Brain microvascular endothelial cell (primary cell): ENCODE results near the gene TMEM135.

Experiments used
- DNase-seq: peaks from one replicate; pipeline ENCODE4 v3.0.0-alpha.2; 2020
- H3K27ac ChIP-seq: fragments of 250-450 bp; sonication (Bioruptor Pico); 2 replicates; pipeline ENCODE4 v1.5.1; 2020; ENCODE audit warnings: mild to moderate bottlenecking, moderate library complexity
- H3K27me3 ChIP-seq: fragments of 250-450 bp; sonication (Bioruptor Pico); replicated peaks from 2 replicates; pipeline ENCODE4 v1.5.1; 2020; ENCODE audit warnings: mild to moderate bottlenecking
- H3K36me3 ChIP-seq: fragments of 250-450 bp; sonication (Bioruptor Pico); replicated peaks from 2 replicates; pipeline ENCODE4 v1.5.1; 2020; ENCODE audit warnings: mild to moderate bottlenecking
- H3K4me3 ChIP-seq: 2 replicates; pipeline ENCODE4 v1.5.1; 2011; ENCODE audit warnings: low read depth, mild to moderate bottlenecking, control low read depth, low read length, moderate library complexity
- in situ Hi-C: cut with HindIII; loops from 2 replicates; pipeline ENCODE4 v1.10.0; 2017; ENCODE audit warnings: low sequenced_read_pairs, low pct_ligation_motif_present
- TF ChIP-seq, protein P1 (sequence below): IDR thresholded peaks from 2 replicates; pipeline ENCODE4 v1.5.1; 2011; ENCODE audit warnings: low read depth, mild to moderate bottlenecking, moderate library complexity, low read length, control low read depth, inconsistent platforms; ENCODE audit errors: missing control alignments

TMEM135 gene

DNA sequence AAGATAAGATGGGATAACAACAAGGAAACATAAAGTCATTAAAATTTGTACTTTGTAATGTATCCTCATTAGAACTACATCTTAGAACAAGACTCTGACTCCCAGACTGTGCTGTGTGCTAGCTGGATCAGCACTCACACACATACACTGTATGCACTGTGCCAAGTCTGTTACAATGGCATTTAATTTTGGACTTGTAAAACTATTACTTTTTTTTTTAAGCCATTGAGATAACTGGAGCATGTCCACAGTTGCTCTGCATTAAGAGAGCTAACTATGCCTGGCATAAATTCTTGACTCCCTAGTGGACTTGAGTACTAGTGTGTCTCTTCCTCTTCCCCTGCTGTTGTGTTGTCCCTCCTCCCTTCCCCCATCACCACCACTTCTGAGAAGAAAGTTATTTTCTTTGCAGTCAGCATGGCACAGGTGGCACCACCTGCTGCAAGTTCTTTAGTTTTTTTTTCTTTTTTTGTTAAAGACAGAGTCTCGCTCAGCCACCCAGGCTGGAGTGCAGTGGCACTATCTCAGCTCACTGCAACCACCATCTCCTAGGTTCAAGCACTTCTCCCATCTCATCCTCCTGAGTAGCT lies 268.6 kb downstream of the TMEM135 start:
- no peak overlapping the region for H3K27ac ChIP-seq
- TF ChIP-seq, protein P1, sequence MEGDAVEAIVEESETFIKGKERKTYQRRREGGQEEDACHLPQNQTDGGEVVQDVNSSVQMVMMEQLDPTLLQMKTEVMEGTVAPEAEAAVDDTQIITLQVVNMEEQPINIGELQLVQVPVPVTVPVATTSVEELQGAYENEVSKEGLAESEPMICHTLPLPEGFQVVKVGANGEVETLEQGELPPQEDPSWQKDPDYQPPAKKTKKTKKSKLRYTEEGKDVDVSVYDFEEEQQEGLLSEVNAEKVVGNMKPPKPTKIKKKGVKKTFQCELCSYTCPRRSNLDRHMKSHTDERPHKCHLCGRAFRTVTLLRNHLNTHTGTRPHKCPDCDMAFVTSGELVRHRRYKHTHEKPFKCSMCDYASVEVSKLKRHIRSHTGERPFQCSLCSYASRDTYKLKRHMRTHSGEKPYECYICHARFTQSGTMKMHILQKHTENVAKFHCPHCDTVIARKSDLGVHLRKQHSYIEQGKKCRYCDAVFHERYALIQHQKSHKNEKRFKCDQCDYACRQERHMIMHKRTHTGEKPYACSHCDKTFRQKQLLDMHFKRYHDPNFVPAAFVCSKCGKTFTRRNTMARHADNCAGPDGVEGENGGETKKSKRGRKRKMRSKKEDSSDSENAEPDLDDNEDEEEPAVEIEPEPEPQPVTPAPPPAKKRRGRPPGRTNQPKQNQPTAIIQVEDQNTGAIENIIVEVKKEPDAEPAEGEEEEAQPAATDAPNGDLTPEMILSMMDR, result no peak
- in situ Hi-C loops, result no loop called here
- H3K4me3 ChIP-seq, result no peak overlapping the region
- no peak for DNase-seq
- no peaks in the 10 kb centered on the region for H3K36me3 ChIP-seq
- no peaks in the 10 kb centered on the region for H3K27me3 ChIP-seq

DNA sequence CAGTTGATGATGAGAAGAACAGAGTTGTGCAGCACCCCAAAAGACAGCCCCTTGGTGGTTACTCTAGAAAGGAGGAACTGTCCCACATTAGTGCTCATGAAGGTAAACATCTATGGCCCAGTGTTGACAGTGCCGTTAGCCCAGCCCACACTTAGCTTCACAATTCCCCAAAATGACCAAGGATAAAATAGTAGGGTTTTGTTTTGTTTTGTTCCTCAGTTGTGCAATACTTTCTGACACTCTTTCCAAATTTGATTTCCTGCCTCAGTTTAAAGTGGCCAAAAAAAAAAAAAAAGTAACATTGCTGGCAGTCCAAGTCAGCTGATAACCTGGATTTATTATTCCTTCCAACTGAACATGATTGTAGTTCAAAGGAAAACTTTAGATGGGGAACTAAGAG lies 269.4 kb downstream of the TMEM135 start:
- TF ChIP-seq, protein P1, result no peak
- no peak overlapping the region for H3K27ac ChIP-seq
- H3K27me3 ChIP-seq, result no peaks in the 10 kb centered on the region
- H3K4me3 ChIP-seq, result no peak overlapping the region
- H3K36me3 ChIP-seq, result no peaks in the 10 kb centered on the region
- in situ Hi-C loops, result no loop called here
- DNase-seq, result no peak

DNA sequence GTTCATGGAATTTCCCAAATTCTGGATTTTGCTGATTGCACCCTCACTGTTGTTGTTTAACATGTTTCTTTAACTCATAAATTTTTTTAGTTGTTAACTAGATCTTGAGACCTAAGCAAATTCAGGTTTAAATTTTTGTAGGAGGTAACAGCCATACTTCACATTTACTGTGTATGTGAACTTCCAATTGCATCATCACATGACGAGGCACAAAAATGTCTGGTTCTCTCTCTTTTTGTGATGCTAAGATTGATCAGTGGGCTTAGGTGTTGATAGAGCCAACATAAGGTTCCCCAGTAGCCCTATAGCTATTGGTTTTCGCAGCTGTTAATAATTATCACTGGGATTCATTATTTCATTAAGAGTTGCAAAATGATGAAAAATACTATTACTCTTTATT lies 277.5 kb downstream of the TMEM135 start:
- H3K4me3 ChIP-seq, result no peak overlapping the region
- DNase-seq, result no peak
- no peaks in the 10 kb centered on the region for H3K27me3 ChIP-seq
- H3K36me3 ChIP-seq, result no peaks in the 10 kb centered on the region
- TF ChIP-seq, protein P1, result no peak
- no peak overlapping the region for H3K27ac ChIP-seq
- in situ Hi-C loops, result no loop called here

DNA sequence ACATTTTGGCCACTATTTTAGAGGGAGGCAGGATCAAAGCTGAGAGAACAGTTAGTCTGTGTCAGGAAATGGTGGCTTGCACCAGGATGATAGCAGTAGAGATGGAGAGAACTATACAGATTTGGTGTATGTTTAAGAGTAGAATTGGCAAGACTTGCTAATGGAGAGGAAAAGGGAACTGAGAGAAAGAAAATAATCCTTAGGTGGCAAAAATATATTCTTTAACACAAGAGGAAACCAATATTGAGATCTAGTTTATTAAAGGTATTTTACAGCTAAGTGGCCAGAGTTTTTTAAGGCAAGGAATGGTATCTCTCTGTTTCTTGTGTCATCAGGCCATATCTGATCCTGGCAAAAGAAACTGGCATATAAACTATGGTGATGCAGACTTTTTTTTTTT lies 278.8 kb downstream of the TMEM135 start:
- in situ Hi-C loops, result no loop called here
- peaks cover 3% of the 10 kb centered on the region for H3K36me3 ChIP-seq
- no peaks in the 10 kb centered on the region for H3K27me3 ChIP-seq
- no peak for DNase-seq
- no peak overlapping the region for H3K27ac ChIP-seq
- TF ChIP-seq, protein P1, result no peak
- H3K4me3 ChIP-seq, result no peak overlapping the region

DNA sequence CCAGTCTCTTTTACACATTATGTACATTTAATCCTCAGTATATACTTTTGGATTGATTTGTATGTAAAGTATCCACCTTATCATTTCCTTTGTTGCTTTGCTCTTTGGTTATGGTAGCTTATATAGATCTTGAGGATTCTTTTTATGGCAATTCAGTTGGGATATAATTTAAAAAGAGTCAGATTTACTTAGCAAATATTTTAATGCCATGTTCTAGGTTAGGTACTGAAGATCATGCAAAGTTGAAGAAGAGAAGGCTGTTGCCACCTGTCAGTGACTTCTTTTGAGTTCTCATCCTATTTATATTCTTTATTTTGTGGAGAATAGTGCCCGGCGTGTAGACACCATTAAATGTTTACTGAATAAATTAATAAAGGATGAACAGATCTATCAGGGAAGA lies 279.7 kb downstream of the TMEM135 start:
- no peaks in the 10 kb centered on the region for H3K27me3 ChIP-seq
- in situ Hi-C loops, result no loop called here

DNA sequence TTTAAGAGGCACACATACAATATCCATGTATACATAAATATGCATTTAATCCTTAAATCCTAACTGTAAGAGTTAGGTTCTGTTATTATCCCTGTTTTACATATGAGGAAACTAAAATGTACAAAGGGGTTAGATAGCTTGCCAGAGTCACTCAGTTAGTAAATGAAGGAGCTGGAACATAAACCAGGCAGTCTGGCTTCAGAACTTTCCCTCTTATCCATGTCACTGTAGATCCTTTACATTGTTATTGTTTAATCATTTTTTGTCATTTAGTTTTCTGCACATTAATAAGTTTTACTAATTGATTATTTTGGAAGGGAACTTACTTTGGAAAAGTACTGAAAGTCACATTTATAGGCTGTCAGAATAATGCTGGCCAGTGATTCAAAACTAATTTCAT lies 282.4 kb downstream of the TMEM135 start:
- Histone ChIP-seq H3K27me3 (no peaks in the 10 kb centered on the region), H3K4me3 (no peak overlapping the region), H3K27ac (no peak overlapping the region), H3K36me3 (peaks cover 5% of the 10 kb centered on the region)
- in situ Hi-C loops, result no loop called here
- no peak for DNase-seq
- TF ChIP-seq, protein P1, result no peak

More for the DNA sequence above, 279.7 kb downstream of the TMEM135 start:
- DNase-seq, result no peak
- no peak overlapping the region for H3K4me3 ChIP-seq
- TF ChIP-seq, protein P1, result no peak
- peaks cover 5% of the 10 kb centered on the region for H3K36me3 ChIP-seq
- no peak overlapping the region for H3K27ac ChIP-seq
